ENCODE results near the gene ZNRF1.

GRCh38 chr16:75108792-75109731, 110.2 kb downstream of the ZNRF1 start:
- TF ChIP-seq POLR2AphosphoS5 (IDR thresholded peaks at IDR 0.05; ENCODE audit: low read depth, low read length) = peak; percentile 76
- no peak for TF ChIP-seq CTCF (IDR thresholded peaks at IDR 0.05 in 2 of 3, conservative IDR thresholded peaks at IDR 0.05 in 1 of 3; ENCODE audit: borderline replicate concordance in 1 of 3, insufficient read depth in 1 of 3, low read depth in 2 of 3, low read length in 2 of 3)
- no peak for TF ChIP-seq POLR2A (IDR thresholded peaks at IDR 0.05; ENCODE audit: borderline replicate concordance, extremely low read depth, insufficient read depth, insufficient read length)
- TF ChIP-seq JUND (IDR thresholded peaks at IDR 0.05) = no peak
- no peak for TF ChIP-seq EZH2 (IDR thresholded peaks at IDR 0.05)
- TF ChIP-seq SIN3A (IDR thresholded peaks at IDR 0.05; ENCODE audit: low read depth) = no peak
- TF ChIP-seq EGR1 (IDR thresholded peaks at IDR 0.05; ENCODE audit: low read depth) = no peak
- TF ChIP-seq RAD21 (IDR thresholded peaks at IDR 0.05; ENCODE audit: low read depth) = no peak
- TF ChIP-seq EZH2phosphoT487 (IDR thresholded peaks at IDR 0.05; ENCODE audit: borderline replicate concordance) = no peak
- no peak for TF ChIP-seq ATF3 (IDR thresholded peaks at IDR 0.05)
- TF ChIP-seq REST (IDR thresholded peaks at IDR 0.05; ENCODE audit: low read depth) = no peak
- TF ChIP-seq MAX (IDR thresholded peaks at IDR 0.05) = no peak
